GM19328 (cell line): ENCODE data around the gene ATP10A.

Source experiments
- ATAC-seq: cut with Tn5 transposase; IDR thresholded peaks from one replicate; pipeline ENCODE4 v1.9.1; 2021; ENCODE audit warnings: mild to moderate bottlenecking, moderate library complexity; ENCODE audit not compliant: unreplicated experiment

The ATP10A gene

DNA sequence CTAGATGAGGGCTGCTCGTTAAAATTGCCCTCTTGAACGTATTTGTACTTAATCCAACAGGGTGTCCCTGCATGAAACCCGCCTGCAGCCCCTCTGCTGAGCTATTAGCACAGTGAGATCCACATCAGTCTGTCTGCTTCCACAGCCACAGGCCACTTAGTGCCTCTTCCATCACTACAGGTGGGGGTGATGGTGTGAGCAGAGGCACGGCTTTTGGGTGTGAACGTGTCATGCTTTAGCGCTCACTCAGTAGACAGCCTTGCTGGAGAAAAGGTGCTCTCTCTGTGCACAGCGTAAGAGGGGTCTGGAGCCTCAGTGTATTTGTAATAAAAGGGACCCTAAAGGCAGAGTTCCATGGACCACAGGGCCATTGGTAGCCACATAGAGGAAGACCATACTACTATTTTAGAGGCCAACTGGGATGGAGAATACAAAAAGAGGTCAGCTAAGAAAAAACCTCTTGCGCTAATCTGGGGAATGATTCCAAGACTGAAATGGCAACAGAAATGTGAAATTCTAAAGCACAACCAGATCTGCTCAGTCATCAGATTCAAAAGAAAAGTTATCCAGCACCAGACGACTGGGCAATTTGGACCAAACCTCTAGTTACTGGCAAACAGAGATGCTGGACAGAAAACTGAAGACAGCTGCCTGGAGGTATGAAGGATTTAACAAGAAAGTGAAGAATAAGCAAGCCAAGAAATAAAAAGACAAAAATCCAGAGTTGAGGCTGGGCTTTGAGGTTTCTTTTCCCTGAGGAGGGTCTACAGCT is 120.2 kb downstream of the ATP10A start:
- no peak for ATAC-seq

GRCh38 chr15:25742041-25742730 is 120.9 kb downstream of the ATP10A start:
- ATAC-seq: no peak

GRCh38 chr15:25741256-25741580 is 121.9 kb downstream of the ATP10A start:
- ATAC-seq: no peak

DNA sequence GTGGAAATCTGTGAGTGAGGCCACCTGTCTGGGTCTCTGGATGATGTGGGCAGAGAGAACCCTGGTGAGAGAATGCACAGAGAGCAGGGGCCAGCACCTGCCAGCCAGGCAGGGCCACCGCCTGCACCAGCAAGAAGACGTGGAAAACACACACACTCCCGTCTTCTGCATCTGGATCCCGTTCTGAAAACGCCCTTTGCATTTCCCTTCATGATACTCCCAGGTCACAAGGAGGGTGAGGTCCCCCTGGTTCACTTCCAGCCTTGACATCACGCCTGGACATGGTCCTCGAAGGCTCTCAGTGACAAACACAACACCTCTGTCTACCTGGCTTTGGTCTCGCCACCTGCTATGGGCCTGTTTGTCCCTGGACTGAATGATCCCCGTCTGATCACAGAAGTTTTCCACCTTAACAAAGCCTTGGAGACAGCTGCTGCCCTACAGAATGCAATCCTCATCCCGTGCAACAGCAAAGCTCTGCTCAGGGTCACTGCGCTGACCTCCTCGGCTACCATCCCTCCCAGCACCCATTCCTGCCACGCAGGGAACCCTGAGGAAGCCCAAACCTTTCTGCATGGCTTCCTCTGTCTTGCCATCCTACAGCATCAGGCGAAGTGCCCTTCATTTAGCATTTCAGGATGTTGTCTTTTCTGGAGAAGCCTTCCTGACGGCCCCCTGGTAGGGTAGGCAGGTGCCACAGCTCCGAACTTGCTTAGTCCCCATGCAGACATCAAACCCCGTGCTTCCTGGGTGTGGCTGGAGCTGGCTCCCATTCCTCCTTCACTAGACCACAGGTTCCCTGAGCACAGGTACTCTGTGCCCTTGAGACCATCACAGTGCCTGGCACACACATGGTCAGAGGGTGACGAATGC is 122.5 kb downstream of the ATP10A start:
- no peak for ATAC-seq

DNA sequence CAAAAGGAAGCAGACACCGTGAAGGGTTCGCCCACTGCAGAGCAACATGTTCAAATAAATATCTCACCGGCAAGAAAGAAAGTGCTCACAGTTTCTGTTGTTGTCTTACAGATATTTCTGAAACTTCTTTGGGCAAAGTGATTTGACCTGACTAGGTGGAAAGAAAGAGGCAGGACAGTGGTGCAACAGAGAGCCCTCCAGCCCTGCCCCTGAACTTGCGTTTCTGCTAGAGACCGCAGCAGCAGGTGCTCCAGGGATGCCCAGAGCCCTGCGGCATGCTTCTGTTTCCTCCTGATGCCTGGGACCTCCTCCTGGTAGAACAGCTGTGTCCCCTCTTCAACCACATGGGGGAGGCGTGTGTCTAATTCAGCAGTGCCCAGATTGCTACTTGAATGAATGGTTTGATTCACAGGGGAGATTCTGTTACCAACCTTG is 123.4 kb downstream of the ATP10A start:
- no peak for ATAC-seq

DNA sequence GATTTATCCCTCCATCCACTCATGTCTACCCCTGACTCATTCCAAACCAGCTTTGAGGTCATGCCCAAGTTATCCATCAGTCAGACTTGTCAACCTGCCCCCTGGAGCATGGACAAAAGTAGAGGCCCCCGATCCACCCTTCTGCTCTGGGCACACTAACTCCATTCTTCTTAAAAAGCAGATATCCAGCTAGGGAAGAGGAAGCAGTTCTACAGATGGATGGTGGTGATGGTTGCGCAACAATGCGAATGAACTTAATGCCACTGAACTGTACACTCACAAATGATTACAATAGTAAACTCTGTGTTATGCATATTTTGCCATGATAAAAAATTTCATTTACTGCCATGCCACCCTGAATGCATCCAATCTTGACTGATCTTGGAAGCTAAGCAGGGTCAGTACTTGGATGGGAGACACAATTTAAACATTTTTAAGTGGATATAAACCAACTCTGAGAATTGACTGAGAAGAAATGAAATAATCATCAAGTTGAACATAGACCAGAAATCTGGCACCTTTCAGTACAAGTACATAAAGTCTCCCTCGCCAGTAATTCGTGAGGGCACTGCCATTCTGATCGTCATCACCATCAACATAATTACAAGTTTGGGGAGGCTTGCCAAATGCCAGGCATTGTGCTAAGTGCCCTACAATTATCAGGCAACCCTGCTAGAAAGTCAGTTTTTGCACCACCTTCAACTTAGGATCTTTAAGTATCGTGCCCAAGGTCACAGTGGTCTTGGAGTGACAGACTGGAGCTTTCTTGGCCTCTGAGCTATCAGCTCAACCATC is 124.8 kb downstream of the ATP10A start:
- no peak for ATAC-seq

- ATAC-seq: no peak
These were observed 125.9 kb downstream of the ATP10A start for GRCh38 chr15:25737218-25737643.

- no peak for ATAC-seq
These were observed 126.7 kb downstream of the ATP10A start for GRCh38 chr15:25736461-25736860.

DNA sequence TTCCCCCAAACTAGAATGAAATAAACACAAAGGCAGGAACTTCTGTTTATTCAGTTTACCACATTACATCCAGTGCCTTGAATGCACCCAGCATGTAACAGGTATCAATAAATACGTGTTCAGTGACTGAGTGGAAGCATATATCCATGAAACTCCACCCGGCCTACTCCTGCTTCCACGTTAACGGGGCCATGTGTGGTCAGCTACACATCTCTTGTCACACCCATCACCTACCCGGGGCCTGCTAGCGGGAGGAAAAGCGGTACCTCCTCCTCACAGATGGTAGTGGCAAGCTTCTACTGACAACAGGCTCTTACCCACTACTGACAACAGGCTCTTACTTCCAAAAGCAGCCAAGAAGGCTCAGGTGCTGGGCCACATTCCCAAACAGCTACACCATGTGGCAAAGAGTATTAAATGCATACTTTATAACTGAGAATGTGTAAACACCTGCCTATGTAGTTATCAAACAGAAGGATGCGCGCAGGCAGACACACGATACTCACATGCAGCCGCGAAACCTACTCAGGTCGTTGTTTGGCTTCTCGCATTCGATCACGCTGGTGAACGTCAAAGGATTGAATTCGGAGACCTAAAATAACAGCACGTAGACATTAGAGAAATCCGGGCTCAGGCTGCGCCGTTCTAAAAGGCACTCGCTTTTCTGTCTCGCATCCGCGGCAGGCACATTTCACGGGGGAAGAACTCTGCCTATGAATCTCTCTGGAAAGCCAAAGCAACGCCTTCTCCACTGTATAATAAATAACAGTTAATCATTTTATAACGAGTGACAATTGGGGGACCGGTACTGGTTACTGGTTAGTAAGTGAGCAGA is 127.4 kb downstream of the ATP10A start:
- no peak for ATAC-seq

DNA sequence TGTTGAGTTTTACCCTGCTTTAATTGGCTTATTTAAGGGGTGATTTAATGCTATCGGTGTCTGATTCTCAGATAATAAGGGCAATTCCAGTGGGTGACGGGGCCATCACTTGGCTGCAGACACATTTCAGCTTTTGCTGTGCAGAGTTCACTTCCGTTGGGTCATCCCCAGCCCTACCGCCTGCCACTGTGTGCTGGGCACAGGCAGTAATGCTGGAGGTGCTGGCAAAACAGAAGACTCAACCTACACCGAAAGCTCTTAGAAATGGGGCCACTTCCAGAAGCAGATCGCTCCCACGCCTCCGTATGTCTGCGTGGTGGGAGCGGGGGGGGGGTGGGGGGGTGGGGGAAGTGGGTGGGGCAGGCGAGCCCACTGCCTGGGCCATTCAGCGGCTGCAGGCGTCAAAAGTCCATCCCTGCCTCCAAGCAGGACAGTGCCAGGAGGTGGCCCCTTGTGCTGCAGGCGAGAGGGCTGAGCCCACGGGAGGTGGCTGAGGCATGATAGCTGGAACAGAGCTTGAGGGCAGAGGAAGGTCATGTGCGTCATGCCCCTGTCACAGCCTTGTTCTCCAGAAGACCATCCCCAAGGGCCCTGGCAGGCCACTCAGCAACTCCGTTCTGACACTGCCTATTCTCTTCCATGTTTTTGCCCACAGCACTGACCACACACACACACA is 128.3 kb downstream of the ATP10A start:
- ATAC-seq: no peak

DNA sequence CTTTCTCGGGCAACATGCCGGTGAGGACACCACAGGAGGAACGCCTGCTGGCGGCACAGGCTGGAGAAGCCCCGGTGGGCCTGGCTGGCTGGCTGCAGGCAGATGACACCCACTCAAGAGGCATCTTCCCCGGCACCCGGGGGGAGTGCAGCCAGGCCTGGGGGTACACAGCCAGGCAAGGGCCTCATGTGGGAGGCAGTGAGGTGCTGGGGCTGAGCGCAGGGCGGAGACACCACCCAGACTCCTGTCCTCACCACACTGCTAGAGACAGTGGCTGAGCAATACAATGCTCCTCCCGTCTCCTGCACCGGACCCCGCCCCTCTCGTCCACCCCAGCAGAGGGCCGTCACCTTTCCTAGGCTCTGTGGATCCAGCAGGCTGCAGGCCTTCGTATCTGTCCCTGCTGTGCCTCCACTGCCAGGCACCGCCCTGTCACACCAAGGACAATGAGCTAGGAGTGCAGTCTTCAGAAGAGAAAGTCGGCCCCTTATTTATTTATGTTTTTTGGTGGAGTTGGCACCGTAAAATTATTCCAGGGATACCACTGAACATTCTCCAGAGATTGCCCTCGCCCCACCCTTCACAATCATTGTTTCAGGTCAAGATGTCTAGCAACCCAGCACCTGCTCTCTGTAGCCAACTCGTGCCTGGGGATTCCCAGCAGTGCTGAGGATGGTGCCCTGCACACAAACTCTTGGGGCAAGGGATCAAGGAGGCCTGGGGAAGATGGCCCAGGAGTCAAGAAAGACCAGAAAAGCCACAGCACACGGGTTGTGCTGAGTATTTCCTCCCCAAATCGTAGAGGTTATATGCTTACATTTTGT is 129.1 kb downstream of the ATP10A start:
- no peak for ATAC-seq

DNA sequence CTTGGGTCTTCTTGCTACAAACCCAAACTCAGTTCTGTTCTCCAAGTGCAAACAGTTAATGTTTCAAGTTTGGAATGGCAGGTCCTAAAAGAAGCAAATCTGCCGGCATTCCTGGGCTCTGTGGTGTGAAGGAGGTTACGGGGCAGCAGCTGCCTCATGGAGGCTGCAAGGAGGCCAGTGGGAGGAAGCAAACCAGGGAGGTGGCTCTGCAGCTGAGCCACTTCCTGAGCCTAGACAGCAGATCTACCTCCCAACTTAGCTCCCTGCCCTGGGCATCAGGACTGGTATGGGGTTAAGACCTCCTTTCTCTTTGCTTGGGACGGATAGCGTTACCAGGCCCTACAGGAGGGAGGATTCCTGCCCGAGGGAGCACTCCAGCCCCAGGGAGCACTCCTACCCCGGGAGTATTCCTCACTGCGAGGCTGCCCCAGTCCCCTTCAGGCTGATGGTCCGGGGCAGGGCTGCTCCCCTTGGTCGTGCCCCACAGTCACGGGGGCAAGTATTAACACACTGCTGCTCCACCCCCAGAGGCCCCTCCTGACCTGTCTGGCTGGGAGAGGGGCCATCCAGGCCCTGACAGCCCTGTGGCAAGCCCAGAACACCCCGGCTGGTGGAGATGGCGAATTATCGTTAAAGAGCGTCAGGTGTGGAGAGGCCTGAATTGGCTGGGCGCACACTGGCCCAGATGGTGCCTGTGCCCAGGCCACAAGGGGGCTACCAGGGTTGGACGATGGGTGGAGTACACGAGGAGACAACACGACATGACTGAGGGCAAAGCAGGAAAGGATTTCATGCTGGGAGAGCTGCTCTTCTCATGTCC is 129.9 kb downstream of the ATP10A start:
- ATAC-seq: no peak

DNA sequence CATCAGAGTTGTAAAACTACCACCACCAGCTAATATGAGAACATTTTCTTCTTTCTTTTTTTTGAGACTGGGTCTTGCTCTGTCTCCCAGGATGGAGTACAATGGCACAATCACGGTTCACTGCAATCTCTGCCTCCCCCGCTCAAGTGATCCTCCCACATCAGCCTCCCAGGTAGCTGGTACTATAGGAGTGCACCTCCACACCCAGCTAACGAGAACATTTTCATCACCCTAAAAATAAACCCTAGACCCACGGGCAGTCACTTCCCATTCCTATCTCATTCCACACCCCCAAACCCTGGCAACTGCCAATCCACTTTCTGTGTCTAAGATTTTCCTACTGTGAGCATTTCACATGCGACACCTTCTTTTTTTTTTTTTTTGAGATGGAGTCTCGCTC is 130.9 kb downstream of the ATP10A start:
- no peak for ATAC-seq

GRCh38 chr15:25731411-25731810 is 131.7 kb downstream of the ATP10A start:
- ATAC-seq: no peak

DNA sequence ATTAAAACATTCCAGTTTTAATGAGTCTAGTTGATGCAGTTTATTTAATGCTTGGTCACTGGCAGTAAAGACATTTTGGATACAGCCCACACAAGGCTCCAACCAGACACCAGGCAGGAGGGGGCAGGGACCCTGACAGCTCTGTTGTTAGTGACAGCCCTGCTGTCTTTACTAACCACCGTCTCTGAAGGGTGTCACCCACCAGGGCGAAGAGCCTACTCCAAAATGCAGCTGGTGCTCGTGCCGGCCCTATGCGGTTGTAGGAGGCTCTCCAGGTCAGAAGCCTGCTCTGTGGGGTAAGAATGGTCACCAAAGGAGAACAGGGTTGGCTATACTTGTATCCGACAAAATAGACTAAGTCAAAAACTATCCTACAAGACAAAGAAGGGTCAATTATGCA is 132.2 kb downstream of the ATP10A start:
- no peak for ATAC-seq

DNA sequence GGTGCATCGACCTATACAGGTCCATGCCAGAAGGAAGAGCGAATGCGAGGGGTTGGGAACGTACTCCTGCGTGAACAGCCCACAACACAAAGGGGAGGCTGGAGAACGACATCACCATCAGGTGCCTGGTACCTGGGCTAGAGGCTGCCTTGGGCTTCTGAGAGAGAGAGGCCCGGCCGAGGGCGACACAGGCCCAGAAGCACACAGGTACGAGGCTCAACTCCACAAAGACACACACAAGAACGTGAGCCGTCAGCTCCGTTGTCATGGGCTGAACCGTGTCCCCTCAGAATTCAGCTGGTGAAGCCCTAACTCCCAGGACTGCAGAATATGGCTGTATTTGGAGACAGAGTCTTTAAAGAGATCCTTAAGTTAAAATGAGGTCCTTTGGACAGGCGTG is 134.3 kb downstream of the ATP10A start:
- ATAC-seq: no peak

DNA sequence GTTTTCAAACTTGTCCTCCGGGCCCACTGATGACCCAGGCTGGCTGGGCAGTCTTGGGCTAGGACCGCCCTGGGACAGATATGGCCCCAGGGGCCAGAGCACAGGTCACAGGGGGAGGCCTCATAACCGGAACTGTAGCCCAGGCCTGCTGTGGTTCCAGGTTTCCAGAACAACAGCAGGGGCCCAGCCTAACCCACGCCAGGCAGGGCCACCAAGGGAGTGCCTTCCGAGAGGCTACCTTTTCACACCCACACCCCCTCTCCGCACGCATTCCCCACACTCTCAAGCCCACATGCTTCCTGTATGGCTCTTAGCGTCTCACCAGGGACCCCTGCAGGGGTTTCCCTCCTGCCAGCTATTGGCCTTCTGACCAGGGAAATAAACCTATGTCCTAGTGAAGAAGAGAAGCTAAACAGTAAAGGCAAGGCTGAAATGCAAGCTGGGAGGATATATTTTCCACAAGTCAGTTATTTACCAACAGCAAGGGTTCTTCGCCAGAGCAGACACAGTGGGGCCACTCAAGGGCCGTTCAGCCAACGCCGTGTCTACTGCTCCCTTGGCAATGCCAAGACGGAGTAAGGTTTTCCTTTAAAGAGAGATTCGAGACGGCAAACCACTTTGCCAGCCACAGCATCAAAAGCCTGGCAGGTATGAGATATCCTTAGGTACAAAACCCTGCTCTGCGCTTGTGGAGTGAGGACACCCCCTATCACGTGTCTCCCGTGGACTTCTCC is 135.1 kb downstream of the ATP10A start:
- ATAC-seq: no peak
